DND-41 (cell line): ENCODE data around the gene FAM83B.

Experiments
- CTCF ChIP-seq: IDR thresholded peaks from 2 replicates; pipeline ENCODE4 v1.5.1; 2012; ENCODE audit warnings: borderline replicate concordance, low read length, moderate library complexity, mild to moderate bottlenecking; ENCODE audit not compliant: poor library complexity, severe bottlenecking; ENCODE audit errors: extremely low read depth
- EZH2 ChIP-seq: IDR thresholded peaks from 3 replicates; pipeline ENCODE4 v1.6.1; 2012; ENCODE audit warnings: borderline replicate concordance, low read depth, mild to moderate bottlenecking, moderate library complexity, low read length, inconsistent platforms; ENCODE audit not compliant: severe bottlenecking

- no peak for TF ChIP-seq CTCF
- TF ChIP-seq EZH2 = no peak
These were observed 1.4 kb downstream of the FAM83B start for GRCh38 chr6:54847799-54848597.
